ENCODE data around the gene SDR42E1. TPM values are rescaled to one million over a fixed set of nuclear protein-coding genes. Genes with fewer than 3 reads are reported as not detected.

SDR42E1 gene
- polyA plus RNA-seq, 1 experiment: 1.4 TPM

- Histone ChIP-seq H3K27me3 (ENCODE audit: control insufficient read depth, insufficient read depth, low read length) (no peaks in the 10 kb centered on the region), H3K9me3 (ENCODE audit: control insufficient read depth, insufficient read depth, low read length) (no peaks in the 10 kb centered on the region), H3K27ac (ENCODE audit: low read depth, low read length) (no peak overlapping the region), H3K4me3 (ENCODE audit: low read depth, low read length) (no peak overlapping the region)
- ChIA-PET CTCF (no interaction called here), POLR2A (no interaction called here)
- no peak for TF ChIP-seq CTCF (IDR thresholded peaks at IDR 0.05; ENCODE audit: low read depth, low read length)
- no peak for DNase-seq (ENCODE audit: low read depth, low spot score)
Measured at GRCh38 chr16:82024883-82025282, 13.6 kb upstream of the SDR42E1 start.

DNA sequence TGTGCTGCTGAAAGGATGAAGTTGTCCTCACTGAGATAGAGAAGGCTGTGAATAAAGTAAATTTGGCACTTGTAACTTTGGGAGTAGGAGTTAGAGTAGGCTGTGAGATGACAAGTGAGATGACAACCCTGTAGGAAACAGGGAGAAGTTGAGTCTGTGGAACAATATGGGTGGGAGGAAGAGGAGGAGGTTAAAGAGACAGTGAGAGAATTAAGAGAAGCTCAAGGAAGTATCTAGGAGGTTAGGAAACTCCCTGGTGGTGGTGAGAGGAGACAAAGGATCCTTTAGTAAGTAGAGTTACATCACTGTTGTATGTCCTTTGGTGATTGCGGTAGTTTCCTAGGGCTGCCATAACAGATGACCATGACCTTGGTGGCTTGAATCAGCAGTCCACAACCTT is 13.0 kb upstream of the SDR42E1 start:
- Histone ChIP-seq H3K4me3 (ENCODE audit: low read depth, low read length) (no peak overlapping the region), H3K9me3 (ENCODE audit: control insufficient read depth, insufficient read depth, low read length) (no peaks in the 10 kb centered on the region), H3K27ac (ENCODE audit: low read depth, low read length) (no peak overlapping the region), H3K27me3 (ENCODE audit: control insufficient read depth, insufficient read depth, low read length) (no peaks in the 10 kb centered on the region)
- ChIA-PET CTCF (no interaction called here), POLR2A (no interaction called here)
- no peak for TF ChIP-seq CTCF (IDR thresholded peaks at IDR 0.05; ENCODE audit: low read depth, low read length)
- DNase-seq (ENCODE audit: low read depth, low spot score): no peak

- H3K27ac ChIP-seq (ENCODE audit: low read depth, low read length): no peak overlapping the region
- ChIA-PET CTCF (interaction anchor here (0.7 kb wide), 1 partner anchor 9 kb away, joined by 3 read pairs; no protein-coding TSS in a partner anchor), POLR2A (no interaction called here)
- TF ChIP-seq CTCF (IDR thresholded peaks at IDR 0.05; ENCODE audit: low read depth, low read length): no peak
- H3K9me3 ChIP-seq (ENCODE audit: control insufficient read depth, insufficient read depth, low read length): no peaks in the 10 kb centered on the region
- DNase-seq (ENCODE audit: low read depth, low spot score): no peak
- no peak overlapping the region for H3K4me3 ChIP-seq (ENCODE audit: low read depth, low read length)
- no peaks in the 10 kb centered on the region for H3K27me3 ChIP-seq (ENCODE audit: control insufficient read depth, insufficient read depth, low read length)
Measured at GRCh38 chr16:82023206-82023605, 11.9 kb upstream of the SDR42E1 start.

- Histone ChIP-seq H3K27me3 (ENCODE audit: control insufficient read depth, insufficient read depth, low read length) (no peaks in the 10 kb centered on the region), H3K4me3 (ENCODE audit: low read depth, low read length) (no peak overlapping the region), H3K27ac (ENCODE audit: low read depth, low read length) (no peak overlapping the region), H3K9me3 (ENCODE audit: control insufficient read depth, insufficient read depth, low read length) (no peaks in the 10 kb centered on the region)
- ChIA-PET CTCF (interaction anchor here (1.4 kb wide), 1 partner anchor 437 kb away, joined by 3 read pairs; no protein-coding TSS in a partner anchor), POLR2A (no interaction called here)
- no peak for DNase-seq (ENCODE audit: low read depth, low spot score)
- no peak for TF ChIP-seq CTCF (IDR thresholded peaks at IDR 0.05; ENCODE audit: low read depth, low read length)
Measured at GRCh38 chr16:82020051-82020450, 8.8 kb upstream of the SDR42E1 start.

- ChIA-PET POLR2A (no interaction called here), CTCF (interaction anchor here (1.4 kb wide), 1 partner anchor 437 kb away, joined by 3 read pairs; no protein-coding TSS in a partner anchor)
- Histone ChIP-seq H3K27me3 (ENCODE audit: control insufficient read depth, insufficient read depth, low read length) (no peaks in the 10 kb centered on the region), H3K9me3 (ENCODE audit: control insufficient read depth, insufficient read depth, low read length) (no peaks in the 10 kb centered on the region), H3K4me3 (ENCODE audit: low read depth, low read length) (no peak overlapping the region), H3K27ac (ENCODE audit: low read depth, low read length) (no peak overlapping the region)
- no peak for TF ChIP-seq CTCF (IDR thresholded peaks at IDR 0.05; ENCODE audit: low read depth, low read length)
- DNase-seq (ENCODE audit: low read depth, low spot score): no peak
Measured at GRCh38 chr16:82019535-82019934, 8.3 kb upstream of the SDR42E1 start.

All from AG04450 (cell line).